Measurements from ENCODE around the gene LRRK2. TPM values are rescaled to one million over a fixed set of nuclear protein-coding genes. Genes with fewer than 3 reads are reported as not detected.

Gene LRRK2
- total and polyA plus RNA-seq, 8 donors, result 3.8 to 515 (median 6.5) TPM

DNA sequence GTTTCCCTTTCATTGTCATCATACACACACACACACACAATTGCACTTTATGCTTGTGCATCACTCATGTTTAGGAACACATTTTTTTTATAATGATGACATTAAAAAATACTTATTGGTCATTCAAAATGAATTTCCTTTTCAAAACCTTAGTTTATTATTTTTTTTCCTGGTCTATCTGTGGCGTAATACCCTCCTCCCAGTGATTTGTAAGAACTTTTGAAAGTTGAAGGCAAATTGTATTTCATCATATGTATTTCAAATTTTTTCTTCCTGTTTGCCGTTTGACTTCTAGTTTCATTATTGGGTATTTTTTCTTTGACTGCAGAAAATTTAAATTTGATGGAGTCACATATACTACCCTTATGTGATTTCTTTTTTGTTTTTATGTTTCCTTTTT lies 2.5 kb upstream of the LRRK2 start:
- peak overlapping the region in 1 of 2 donors; percentile 48 for H3K4me3 ChIP-seq
- peak overlapping the region; percentile 95 to 98 for H3K27ac ChIP-seq
- intact Hi-C loops (cut with DNase I), result no loop called here
- DNase-seq (no peak), ATAC-seq (no peak)
- peaks cover 0 to 41% of the 10 kb centered on the region in 2 donors for H3K4me1 ChIP-seq
- no peaks in the 10 kb centered on the region for H3K36me3 ChIP-seq
- no peaks in the 10 kb centered on the region for H3K9me3 ChIP-seq
- H3K27me3 ChIP-seq, result no peaks in the 10 kb centered on the region
- TF ChIP-seq, protein P1, sequence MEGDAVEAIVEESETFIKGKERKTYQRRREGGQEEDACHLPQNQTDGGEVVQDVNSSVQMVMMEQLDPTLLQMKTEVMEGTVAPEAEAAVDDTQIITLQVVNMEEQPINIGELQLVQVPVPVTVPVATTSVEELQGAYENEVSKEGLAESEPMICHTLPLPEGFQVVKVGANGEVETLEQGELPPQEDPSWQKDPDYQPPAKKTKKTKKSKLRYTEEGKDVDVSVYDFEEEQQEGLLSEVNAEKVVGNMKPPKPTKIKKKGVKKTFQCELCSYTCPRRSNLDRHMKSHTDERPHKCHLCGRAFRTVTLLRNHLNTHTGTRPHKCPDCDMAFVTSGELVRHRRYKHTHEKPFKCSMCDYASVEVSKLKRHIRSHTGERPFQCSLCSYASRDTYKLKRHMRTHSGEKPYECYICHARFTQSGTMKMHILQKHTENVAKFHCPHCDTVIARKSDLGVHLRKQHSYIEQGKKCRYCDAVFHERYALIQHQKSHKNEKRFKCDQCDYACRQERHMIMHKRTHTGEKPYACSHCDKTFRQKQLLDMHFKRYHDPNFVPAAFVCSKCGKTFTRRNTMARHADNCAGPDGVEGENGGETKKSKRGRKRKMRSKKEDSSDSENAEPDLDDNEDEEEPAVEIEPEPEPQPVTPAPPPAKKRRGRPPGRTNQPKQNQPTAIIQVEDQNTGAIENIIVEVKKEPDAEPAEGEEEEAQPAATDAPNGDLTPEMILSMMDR (IDR thresholded peaks at IDR 0.05), result no peak

DNA sequence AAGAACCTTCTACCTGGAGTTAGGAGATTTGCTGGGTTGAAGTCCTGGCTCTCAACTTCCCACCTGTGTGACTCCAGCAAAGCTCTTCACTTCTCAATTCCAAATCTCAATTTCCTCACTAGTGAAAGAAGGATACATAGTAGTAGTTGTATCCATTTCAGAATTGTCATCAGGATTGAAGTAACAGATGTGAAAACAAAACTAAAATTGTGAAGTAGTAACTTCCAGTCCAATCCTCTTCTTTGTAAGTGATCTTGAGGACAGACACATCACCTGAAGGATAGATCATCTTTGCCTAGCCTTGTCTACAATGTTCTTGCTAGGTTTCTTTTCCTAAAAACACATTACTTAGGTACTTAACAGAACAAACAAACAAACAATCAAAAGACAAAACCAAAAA lies 1.2 kb upstream of the LRRK2 start:
- intact Hi-C loops (cut with DNase I), result no loop called here
- TF ChIP-seq, protein P1 (IDR thresholded peaks at IDR 0.05), result no peak
- ATAC-seq (no peak), DNase-seq (no peak)
- Histone ChIP-seq H3K4me3 (peak overlapping the region; percentile 48 to 64), H3K27me3 (no peaks in the 10 kb centered on the region), H3K9me3 (no peaks in the 10 kb centered on the region), H3K27ac (peak overlapping the region; percentile 95 to 98), H3K36me3 (no peaks in the 10 kb centered on the region), H3K4me1 (peaks cover 0 to 42% of the 10 kb centered on the region in 2 donors)

- H3K4me1 ChIP-seq, result peaks cover 0 to 59% of the 10 kb centered on the region in 2 donors
Measured at GRCh38 chr12:40225337-40225983, 663 bp downstream of the LRRK2 start.

GRCh38 chr12:40225984-40226602 lies 1.3 kb downstream of the LRRK2 start:
- H3K4me3 ChIP-seq, result peak overlapping the region; percentile 48 to 64
- ATAC-seq (peak; percentile 0), DNase-seq (no peak)
- TF ChIP-seq, protein P1 (IDR thresholded peaks at IDR 0.05), result no peak
- H3K9me3 ChIP-seq, result no peaks in the 10 kb centered on the region
- H3K36me3 ChIP-seq, result no peaks in the 10 kb centered on the region
- peak overlapping the region; percentile 95 to 98 for H3K27ac ChIP-seq
- H3K27me3 ChIP-seq, result no peaks in the 10 kb centered on the region
- intact Hi-C loops (cut with DNase I), result no loop called here
- H3K4me1 ChIP-seq, result peaks cover 0 to 59% of the 10 kb centered on the region in 2 donors

More at GRCh38 chr12:40225337-40225983, 663 bp downstream of the LRRK2 start:
- no peak for ATAC-seq
- DNase-seq, result no peak
- intact Hi-C loops (cut with DNase I), result no loop called here
- no peaks in the 10 kb centered on the region for H3K36me3 ChIP-seq
- no peaks in the 10 kb centered on the region for H3K9me3 ChIP-seq
- no peaks in the 10 kb centered on the region for H3K27me3 ChIP-seq
- H3K27ac ChIP-seq, result peak overlapping the region; percentile 95 to 98
- TF ChIP-seq, protein P1 (IDR thresholded peaks at IDR 0.05), result no peak
- H3K4me3 ChIP-seq, result peak overlapping the region; percentile 48 to 64

GRCh38 chr12:40226705-40227104 lies 1.9 kb downstream of the LRRK2 start:
- intact Hi-C loops (cut with DNase I), result no loop called here
- DNase-seq (peak in 1 of 4 donors; percentile 43), ATAC-seq (peak; percentile 62)
- H3K27me3 ChIP-seq, result no peaks in the 10 kb centered on the region
- TF ChIP-seq, protein P1 (IDR thresholded peaks at IDR 0.05), result no peak
- no peaks in the 10 kb centered on the region for H3K36me3 ChIP-seq
- no peaks in the 10 kb centered on the region for H3K9me3 ChIP-seq
- H3K27ac ChIP-seq, result peak overlapping the region; percentile 95 to 98
- H3K4me3 ChIP-seq, result peak overlapping the region; percentile 48 to 64
- H3K4me1 ChIP-seq, result peaks cover 0 to 54% of the 10 kb centered on the region in 2 donors

Data from left lung (tissue), 10 donors.